HEK293T (cell line): Measurements from ENCODE around the gene SAMD4B.

Experiments
- CTCF ChIA-PET: fragments of 350-600 bp; formaldehyde crosslinking; extraction: SDS; loops from one replicate; lab custom pipeline; 2021; ENCODE audit warnings: antibody characterized with exemption, inconsistent platforms; lab: Yijun Ruan, JAX
- POLR2A ChIA-PET: fragments of 350-600 bp; formaldehyde crosslinking; extraction: SDS; loops from one replicate; lab custom pipeline; 2020; ENCODE audit warnings: antibody characterized with exemption, inconsistent platforms; lab: Yijun Ruan, JAX
- DNase-seq: peaks from one replicate; pipeline ENCODE4 v3.0.0; 2012; ENCODE audit warnings: mixed read lengths; ENCODE audit errors: extremely low spot score
- ARNT ChIP-seq: fragments of 450-650 bp; IDR thresholded peaks from 2 replicates; pipeline ENCODE4 v1.6.1; 2017; ENCODE audit warnings: mild to moderate bottlenecking
- BHLHE40 ChIP-seq: fragments of 450-650 bp; IDR thresholded peaks from 2 replicates; pipeline ENCODE4 v1.6.1; 2016; ENCODE audit warnings: mild to moderate bottlenecking, moderate library complexity, borderline replicate concordance
- CTBP1 ChIP-seq: fragments of 450-650 bp; IDR thresholded peaks from 2 replicates; pipeline ENCODE4 v1.6.1; 2016; ENCODE audit warnings: borderline replicate concordance
- ELF4 ChIP-seq: fragments of 450-650 bp; IDR thresholded peaks from 2 replicates; pipeline ENCODE4 v1.6.1; 2017; ENCODE audit warnings: antibody characterized with exemption
- FOXA1 ChIP-seq: fragments of 450-650 bp; IDR thresholded peaks from 2 replicates; pipeline ENCODE4 v1.6.1; 2016; ENCODE audit warnings: mild to moderate bottlenecking
- FOXK2 ChIP-seq: fragments of 450-650 bp; IDR thresholded peaks from 2 replicates; pipeline ENCODE4 v1.6.1; 2016; ENCODE audit warnings: mild to moderate bottlenecking
- FOXM1 ChIP-seq: fragments of 450-650 bp; IDR thresholded peaks from 2 replicates; pipeline ENCODE4 v1.6.1; 2017; ENCODE audit warnings: mild to moderate bottlenecking, borderline replicate concordance
- HDGF ChIP-seq: fragments of 450-650 bp; IDR thresholded peaks from 2 replicates; pipeline ENCODE4 v1.6.1; 2017; ENCODE audit warnings: antibody characterized with exemption, borderline replicate concordance
- L3MBTL2 ChIP-seq: fragments of 450-650 bp; conservative IDR thresholded peaks from 2 replicates; pipeline ENCODE4 v1.6.1; 2016; ENCODE audit warnings: mild to moderate bottlenecking
- LEF1 ChIP-seq: fragments of 450-650 bp; IDR thresholded peaks from 2 replicates; pipeline ENCODE4 v1.6.1; 2017; ENCODE audit warnings: mild to moderate bottlenecking, borderline replicate concordance
- NFRKB ChIP-seq: fragments of 450-650 bp; IDR thresholded peaks from 2 replicates; pipeline ENCODE4 v1.6.1; 2016; ENCODE audit warnings: mild to moderate bottlenecking, moderate library complexity
- SP1 ChIP-seq: fragments of 450-650 bp; IDR thresholded peaks from 2 replicates; pipeline ENCODE4 v1.6.1; 2017
- SUZ12 ChIP-seq: fragments of 450-650 bp; IDR thresholded peaks from 2 replicates; pipeline ENCODE4 v1.6.1; 2016; ENCODE audit warnings: mild to moderate bottlenecking
- TARDBP ChIP-seq: fragments of 450-650 bp; IDR thresholded peaks from 2 replicates; pipeline ENCODE4 v1.6.1; 2016
- ZNF384 ChIP-seq: fragments of 450-650 bp; IDR thresholded peaks from 2 replicates; pipeline ENCODE4 v1.6.1; 2016
- TF ChIP-seq, protein P1 (sequence below): fragments of 450-650 bp; IDR thresholded peaks from 2 replicates; pipeline ENCODE4 v1.6.1; 2016

Gene SAMD4B

DNA sequence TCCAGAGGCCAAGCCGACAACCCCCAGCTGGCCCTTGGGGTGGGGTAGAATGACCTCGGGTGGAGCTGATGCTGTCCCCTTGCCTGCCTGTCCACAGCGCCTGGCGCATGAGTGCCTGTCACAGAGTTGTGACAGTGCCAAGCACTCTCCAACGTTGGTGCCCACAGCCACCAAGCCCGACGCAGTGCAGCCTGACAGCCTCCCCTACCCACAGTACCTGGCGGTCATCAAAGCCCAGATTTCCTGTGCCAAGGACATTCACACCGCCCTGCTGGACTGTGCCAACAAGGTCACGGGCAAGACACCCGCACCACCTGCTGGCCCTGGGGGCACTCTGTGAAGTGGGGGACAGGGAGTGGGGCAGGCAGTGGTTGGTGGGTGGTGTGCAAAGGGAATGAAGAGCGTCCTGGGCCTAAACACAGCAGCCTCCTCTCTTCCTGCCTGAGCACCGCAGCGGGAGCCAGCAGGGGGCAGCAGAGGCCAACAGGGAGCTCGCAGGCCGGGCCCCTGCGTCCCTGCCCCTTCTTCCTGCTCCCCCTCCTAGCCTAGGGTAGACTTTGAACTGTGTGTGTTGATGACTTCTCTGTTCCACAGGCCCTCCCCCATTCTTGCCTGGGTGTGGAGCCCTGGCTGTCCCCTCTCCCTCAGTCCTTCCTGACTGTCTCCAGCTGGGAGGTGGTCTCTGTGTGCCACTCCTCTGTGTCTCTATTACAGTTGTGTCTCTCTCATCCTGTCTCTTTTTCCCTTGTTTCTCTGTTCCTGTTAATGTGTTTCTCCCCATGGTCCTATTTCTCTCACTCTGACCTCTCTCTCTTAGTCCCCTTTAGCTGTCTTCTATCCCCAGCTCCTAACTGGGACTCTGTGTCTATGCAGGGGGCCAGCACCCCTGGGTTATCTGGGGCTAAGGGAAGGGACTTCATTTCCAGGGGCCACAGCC lies 55.4 kb downstream of the SAMD4B start:
- peak; percentile 84 for DNase-seq
- POLR2A ChIA-PET = interaction anchor here (1.0 to 2.0 kb wide), 4 partner anchors 10 to 38 kb away, joined by 5 to 17 read pairs (median 8); partner anchors contain the start of genes PLEKHG2 and RPS16
- CTCF ChIA-PET = interaction anchor here (0.6 to 2.8 kb wide), 4 partner anchors 11 to 278 kb away, joined by 3 to 25 read pairs (median 6); partner anchors contain the start of gene PLEKHG2
- TF ChIP-seq FOXM1 (no peak), SP1 (no peak), CTBP1 (no peak), NFRKB (no peak), HDGF (peak; percentile 67; the same call in 1 of the 2 replicates)

DNA sequence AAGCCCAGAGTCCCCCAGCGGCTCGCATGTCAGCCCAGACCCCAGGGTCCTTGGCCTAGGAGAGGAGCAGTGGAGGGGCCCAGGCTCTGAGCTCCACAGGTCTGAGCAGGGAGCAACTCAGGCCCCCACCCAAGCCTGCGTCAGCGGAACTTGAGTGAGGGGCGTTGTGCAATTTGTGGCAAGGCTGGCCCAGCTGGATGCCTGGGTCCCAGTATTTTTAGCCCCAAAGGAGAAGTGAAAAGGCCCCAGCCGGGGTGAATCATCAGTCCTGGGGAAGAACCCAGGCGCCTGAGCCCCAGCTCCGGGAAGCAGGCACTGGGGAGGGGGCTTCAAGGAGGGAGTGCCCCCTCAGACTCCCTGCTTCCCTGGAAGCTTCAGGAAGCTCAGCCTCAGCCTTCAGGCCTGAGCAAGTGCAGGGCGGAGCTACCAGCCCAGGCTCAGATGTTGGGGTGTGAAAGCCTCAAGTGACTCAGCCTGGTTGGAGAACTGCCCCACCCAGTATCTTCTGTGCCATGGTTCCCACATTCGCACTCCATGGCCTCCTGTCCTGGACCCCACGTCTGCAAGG lies 56.2 kb downstream of the SAMD4B start:
- no peak for DNase-seq
- CTCF ChIA-PET = interaction anchor here (0.6 to 2.8 kb wide), 4 partner anchors 10 to 277 kb away, joined by 3 to 25 read pairs (median 6); partner anchors contain the start of gene PLEKHG2
- TF ChIP-seq ARNT (no peak), TARDBP (no peak), CTBP1 (no peak), BHLHE40 (no peak), FOXA1 (no peak), ZNF384 (no peak), L3MBTL2 (no peak), SUZ12 (no peak)
- POLR2A ChIA-PET = interaction anchor here (1.0 to 2.0 kb wide), 3 partner anchors 9 to 37 kb away, joined by 7 to 17 read pairs (median 9); partner anchors contain the start of genes PLEKHG2 and RPS16

GRCh38 chr19:39399668-39400050 lies 57.4 kb downstream of the SAMD4B start:
- TF ChIP-seq L3MBTL2 (no peak), HDGF (no peak), TARDBP (no peak), FOXA1 (no peak), BHLHE40 (no peak), SP1 (no peak), SUZ12 (no peak)
- CTCF ChIA-PET = no interaction called here
- no peak for DNase-seq
- POLR2A ChIA-PET = interaction anchor here (0.9 to 10.0 kb wide), 2 partner anchors 12 to 36 kb away, joined by 3 to 54 read pairs; partner anchors contain the start of gene RPS16

GRCh38 chr19:39400061-39400460 lies 57.8 kb downstream of the SAMD4B start:
- ChIA-PET POLR2A (interaction anchor here (1.3 to 10.0 kb wide), 2 partner anchors 8 to 35 kb away, joined by 3 to 54 read pairs; partner anchors contain the start of genes MED29, PAF1 and RPS16), CTCF (no interaction called here)
- no peak for DNase-seq
- TF ChIP-seq FOXK2 = no peak
- no peak for TF ChIP-seq NFRKB
- no peak for TF ChIP-seq BHLHE40
- no peak for TF ChIP-seq ZNF384
- no peak for TF ChIP-seq SUZ12
- TF ChIP-seq FOXA1 = no peak
- no peak for TF ChIP-seq FOXM1
- no peak for TF ChIP-seq HDGF
- TF ChIP-seq SP1 = no peak
- TF ChIP-seq L3MBTL2 = no peak
- TF ChIP-seq TARDBP = no peak
- TF ChIP-seq CTBP1 = no peak
- TF ChIP-seq, protein P1, sequence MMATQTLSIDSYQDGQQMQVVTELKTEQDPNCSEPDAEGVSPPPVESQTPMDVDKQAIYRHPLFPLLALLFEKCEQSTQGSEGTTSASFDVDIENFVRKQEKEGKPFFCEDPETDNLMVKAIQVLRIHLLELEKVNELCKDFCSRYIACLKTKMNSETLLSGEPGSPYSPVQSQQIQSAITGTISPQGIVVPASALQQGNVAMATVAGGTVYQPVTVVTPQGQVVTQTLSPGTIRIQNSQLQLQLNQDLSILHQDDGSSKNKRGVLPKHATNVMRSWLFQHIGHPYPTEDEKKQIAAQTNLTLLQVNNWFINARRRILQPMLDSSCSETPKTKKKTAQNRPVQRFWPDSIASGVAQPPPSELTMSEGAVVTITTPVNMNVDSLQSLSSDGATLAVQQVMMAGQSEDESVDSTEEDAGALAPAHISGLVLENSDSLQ = no peak
- no peak for TF ChIP-seq LEF1
- TF ChIP-seq ARNT = no peak
- TF ChIP-seq ELF4 = no peak

DNA sequence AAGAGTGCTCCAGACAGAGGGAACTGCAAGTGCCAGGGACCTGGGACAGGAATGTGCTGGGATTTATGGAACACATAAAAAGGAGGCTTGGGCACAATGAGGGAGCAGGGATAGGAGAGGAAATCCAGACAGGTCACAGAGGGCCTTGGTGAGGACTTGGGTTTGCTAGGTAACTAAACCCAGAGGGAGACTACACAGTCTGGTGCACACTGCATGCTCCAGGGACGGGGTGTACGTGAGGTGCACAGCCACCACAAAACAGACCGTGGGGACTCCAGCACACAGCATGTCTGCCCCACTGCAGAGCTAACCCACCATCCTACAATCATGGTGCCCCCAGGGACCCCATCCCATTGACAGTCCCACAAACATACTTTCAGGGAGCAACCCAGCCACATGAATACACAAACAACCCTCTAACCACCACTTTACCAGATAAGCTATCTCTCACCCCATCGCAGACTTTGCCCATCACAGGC lies 58.9 kb downstream of the SAMD4B start:
- CTCF ChIA-PET = interaction anchor here (1.1 kb wide), 1 partner anchor 11 kb away, joined by 5 read pairs; the partner anchor contains the start of gene PLEKHG2
- no peak for TF ChIP-seq CTBP1
- TF ChIP-seq LEF1 = no peak
- TF ChIP-seq TARDBP = no peak
- TF ChIP-seq FOXM1 = no peak
- TF ChIP-seq SUZ12 = no peak
- no peak for TF ChIP-seq SP1
- TF ChIP-seq BHLHE40 = no peak
- no peak for TF ChIP-seq FOXK2
- no peak for TF ChIP-seq ARNT
- TF ChIP-seq ELF4 = no peak
- TF ChIP-seq ZNF384 = no peak
- TF ChIP-seq L3MBTL2 = no peak
- TF ChIP-seq, protein P1 = no peak
- TF ChIP-seq NFRKB = no peak
- no peak for TF ChIP-seq FOXA1
- no peak for DNase-seq
- POLR2A ChIA-PET = interaction anchor here (0.8 to 10.0 kb wide), 3 partner anchors 10 to 34 kb away, joined by 3 to 54 read pairs (median 3); partner anchors contain the start of genes MED29, PAF1 and RPS16
